ENCODE results near the gene PVALB. TPM values are rescaled to one million over a fixed set of nuclear protein-coding genes. Genes with fewer than 3 reads are reported as not detected.

Gene PVALB
- total and polyA plus RNA-seq, 12 donors: 0.65 to 3.3 (median 1.3) TPM; not detected in 8

DNA sequence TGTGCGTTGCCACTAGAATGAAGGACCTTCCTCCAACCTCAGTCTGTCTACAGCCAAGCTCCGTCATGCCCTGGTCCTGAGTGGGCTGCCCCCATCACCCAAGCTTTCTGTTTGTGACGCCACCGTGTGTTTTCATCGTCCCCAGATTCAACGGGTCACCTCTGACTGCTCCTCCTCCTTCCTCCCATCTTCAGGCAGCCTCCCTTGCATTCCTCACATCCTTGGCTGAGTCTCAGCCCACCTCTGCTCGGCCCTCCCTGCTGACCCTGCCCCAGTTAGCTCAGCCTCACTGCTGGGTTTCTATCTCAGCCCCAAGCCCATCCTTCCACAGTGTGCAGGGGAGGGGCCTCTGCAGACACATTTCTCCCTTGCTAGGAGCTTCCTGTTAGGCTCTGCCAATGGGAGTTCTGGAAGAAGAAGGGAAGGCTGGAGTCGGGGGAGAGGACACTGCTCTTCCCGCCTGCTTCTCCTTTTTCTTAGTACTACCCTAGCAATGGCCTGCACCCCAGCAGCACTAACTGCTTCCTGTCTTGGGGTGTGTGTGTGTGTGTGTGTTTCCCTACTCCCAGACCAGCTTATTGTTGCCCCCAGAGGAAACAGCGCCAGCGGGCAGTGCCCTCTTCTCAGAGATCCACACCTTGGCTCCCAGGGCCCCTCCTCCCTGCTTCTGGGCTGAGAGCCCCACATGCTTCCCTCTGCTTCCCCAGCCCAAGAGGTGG lies 46.2 kb downstream of the PVALB start:
- no peak overlapping the region for H3K27ac ChIP-seq
- WGBS, 4 donors: 51 to 64% (median 61%) methylated on average over 9 to 11 of the region's 11 CpGs
- intact Hi-C loops (cut with DNase I): no loop called here
- no peaks in the 10 kb centered on the region for H3K36me3 ChIP-seq (replicated peaks in 1 of 2)
- no peaks in the 10 kb centered on the region for H3K27me3 ChIP-seq
- TF ChIP-seq, protein P1, sequence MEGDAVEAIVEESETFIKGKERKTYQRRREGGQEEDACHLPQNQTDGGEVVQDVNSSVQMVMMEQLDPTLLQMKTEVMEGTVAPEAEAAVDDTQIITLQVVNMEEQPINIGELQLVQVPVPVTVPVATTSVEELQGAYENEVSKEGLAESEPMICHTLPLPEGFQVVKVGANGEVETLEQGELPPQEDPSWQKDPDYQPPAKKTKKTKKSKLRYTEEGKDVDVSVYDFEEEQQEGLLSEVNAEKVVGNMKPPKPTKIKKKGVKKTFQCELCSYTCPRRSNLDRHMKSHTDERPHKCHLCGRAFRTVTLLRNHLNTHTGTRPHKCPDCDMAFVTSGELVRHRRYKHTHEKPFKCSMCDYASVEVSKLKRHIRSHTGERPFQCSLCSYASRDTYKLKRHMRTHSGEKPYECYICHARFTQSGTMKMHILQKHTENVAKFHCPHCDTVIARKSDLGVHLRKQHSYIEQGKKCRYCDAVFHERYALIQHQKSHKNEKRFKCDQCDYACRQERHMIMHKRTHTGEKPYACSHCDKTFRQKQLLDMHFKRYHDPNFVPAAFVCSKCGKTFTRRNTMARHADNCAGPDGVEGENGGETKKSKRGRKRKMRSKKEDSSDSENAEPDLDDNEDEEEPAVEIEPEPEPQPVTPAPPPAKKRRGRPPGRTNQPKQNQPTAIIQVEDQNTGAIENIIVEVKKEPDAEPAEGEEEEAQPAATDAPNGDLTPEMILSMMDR (IDR thresholded peaks at IDR 0.05): no peak
- TF ChIP-seq POLR2A (IDR thresholded peaks at IDR 0.05): no peak
- H3K4me3 ChIP-seq: no peak overlapping the region
- H3K4me1 ChIP-seq (replicated peaks in 1 of 2): peaks cover 8 to 9% of the 10 kb centered on the region in 2 donors
- DNase-seq: peak in 2 of 7 donors; percentile 4 to 7
- H3K9me3 ChIP-seq (replicated peaks in 1 of 3): no peaks in the 10 kb centered on the region

DNA sequence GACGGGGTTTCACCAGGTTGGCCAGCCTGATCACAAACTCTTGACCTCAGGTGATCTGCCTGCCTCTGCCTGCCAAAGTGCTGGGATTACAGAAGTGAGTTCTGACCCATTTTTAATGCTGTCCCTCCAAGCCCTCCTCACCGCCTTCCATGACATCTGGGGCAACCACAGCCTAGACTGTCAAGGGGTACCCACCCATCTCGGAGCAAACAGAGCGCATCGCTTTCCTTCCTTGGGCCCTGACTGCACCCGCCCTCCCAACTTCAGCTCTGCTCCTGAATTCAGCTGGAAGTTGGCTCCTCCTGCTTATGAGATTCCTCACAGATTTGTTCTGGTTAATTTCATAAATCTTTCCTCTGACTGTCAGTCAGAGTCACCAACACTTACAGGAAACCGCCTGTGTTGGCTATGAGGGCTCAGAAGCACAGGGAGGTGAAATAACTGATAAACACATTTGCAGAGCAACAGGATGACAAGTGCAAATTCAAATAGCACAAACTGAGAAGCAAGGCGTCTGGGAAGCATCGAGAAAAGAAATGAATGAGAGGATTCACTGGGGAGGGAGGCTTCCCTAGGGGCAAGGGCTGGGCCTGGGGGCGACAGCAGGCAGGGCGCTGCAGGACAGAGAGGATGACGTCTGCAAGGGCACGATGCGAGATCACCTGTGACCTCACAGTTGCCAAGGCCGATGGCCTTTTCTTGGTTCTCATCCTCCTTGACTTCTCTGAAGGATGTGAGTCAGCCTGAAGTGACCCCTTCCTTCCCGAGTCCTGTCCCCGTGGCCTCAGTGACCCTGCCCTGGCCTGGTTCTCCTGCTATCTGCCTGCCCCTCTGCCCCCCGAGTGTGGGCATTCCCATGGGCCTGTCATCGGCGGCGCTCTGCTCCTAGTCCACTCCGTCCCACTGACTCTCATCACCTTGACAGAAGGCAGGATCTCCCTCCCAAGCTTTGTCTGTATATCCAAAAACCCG lies 47.0 kb downstream of the PVALB start:
- Histone ChIP-seq H3K4me3 (no peak overlapping the region), H3K27ac (no peak overlapping the region), H3K36me3 (replicated peaks in 1 of 2) (no peaks in the 10 kb centered on the region), H3K27me3 (no peaks in the 10 kb centered on the region), H3K9me3 (replicated peaks in 1 of 3) (no peaks in the 10 kb centered on the region), H3K4me1 (replicated peaks in 1 of 2) (peaks cover under 1 to 2% of the 10 kb centered on the region in 2 donors)
- intact Hi-C loops (cut with DNase I): no loop called here
- no peak for TF ChIP-seq POLR2A (IDR thresholded peaks at IDR 0.05)
- TF ChIP-seq, protein P1 (IDR thresholded peaks at IDR 0.05): no peak
- whole genome bisulfite sequencing, 4 donors: 57 to 64% (median 58%) methylated on average over 23 of the region's 23 CpGs
- DNase-seq: peak in 2 of 7 donors; percentile 3 to 17

DNA sequence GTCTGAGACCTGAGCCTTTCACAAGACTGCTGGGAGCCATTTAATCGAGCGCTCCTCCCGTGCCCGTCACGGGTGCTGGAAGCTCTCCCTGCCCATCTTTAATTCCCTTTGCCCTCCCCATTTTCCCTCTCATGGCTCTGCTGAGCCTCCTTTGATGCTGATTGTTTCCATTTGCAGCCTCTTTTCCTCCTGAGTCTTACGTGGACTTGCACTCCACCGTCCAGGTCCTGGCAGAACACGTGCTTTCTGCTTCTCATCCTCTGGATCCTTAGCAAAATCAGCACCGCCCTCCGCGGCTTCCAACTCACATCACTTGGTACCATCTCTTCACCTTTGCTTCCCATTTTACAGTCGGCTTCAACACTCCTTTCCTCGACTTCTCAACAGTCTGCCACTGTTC lies 48.2 kb downstream of the PVALB start:
- 92 to 94% (median 92%) methylated on average over 13 of the region's 13 CpGs for WGBS, 4 donors
- no peak overlapping the region for H3K27ac ChIP-seq
- no peaks in the 10 kb centered on the region for H3K27me3 ChIP-seq
- TF ChIP-seq POLR2A (IDR thresholded peaks at IDR 0.05): no peak
- TF ChIP-seq, protein P1 (IDR thresholded peaks at IDR 0.05): no peak
- no peaks in the 10 kb centered on the region for H3K36me3 ChIP-seq (replicated peaks in 1 of 2)
- no peaks in the 10 kb centered on the region for H3K9me3 ChIP-seq (replicated peaks in 1 of 3)
- no peak for DNase-seq
- intact Hi-C loops (cut with DNase I): no loop called here
- H3K4me1 ChIP-seq (replicated peaks in 1 of 2): no peaks in the 10 kb centered on the region
- no peak overlapping the region for H3K4me3 ChIP-seq

DNA sequence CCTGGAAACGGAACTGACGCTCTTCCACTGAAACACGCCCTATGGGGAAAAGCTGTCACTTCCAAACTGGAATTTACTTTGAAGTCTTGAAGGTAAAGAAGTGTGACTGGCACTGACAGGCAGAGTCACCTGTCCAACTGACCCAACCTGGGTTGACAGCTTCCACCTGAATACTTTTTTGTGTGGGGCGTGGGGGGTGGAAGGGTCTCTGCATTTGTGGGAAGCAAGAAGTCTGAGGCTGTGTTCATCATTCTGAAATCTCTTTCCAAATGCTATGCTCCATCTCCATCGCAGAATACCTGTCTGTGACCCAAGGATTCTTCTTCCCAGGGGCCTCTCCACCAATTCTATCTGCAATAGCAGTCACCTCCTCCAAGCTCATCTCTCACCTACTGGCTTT lies 48.7 kb downstream of the PVALB start:
- no peak overlapping the region for H3K27ac ChIP-seq
- peak in 1 of 7 donors; percentile 2 for DNase-seq
- TF ChIP-seq, protein P1 (IDR thresholded peaks at IDR 0.05): no peak
- TF ChIP-seq POLR2A (IDR thresholded peaks at IDR 0.05): no peak
- intact Hi-C loops (cut with DNase I): no loop called here
- no peaks in the 10 kb centered on the region for H3K4me1 ChIP-seq (replicated peaks in 1 of 2)
- no peaks in the 10 kb centered on the region for H3K27me3 ChIP-seq
- 93 to 95% (median 94%) methylated on average over 3 to 5 of the region's 5 CpGs for WGBS, 4 donors
- H3K9me3 ChIP-seq (replicated peaks in 1 of 3): no peaks in the 10 kb centered on the region
- H3K4me3 ChIP-seq: no peak overlapping the region
- no peaks in the 10 kb centered on the region for H3K36me3 ChIP-seq (replicated peaks in 1 of 2)

Data from adrenal gland (tissue), 12 donors.